NCI-H510A (cell line): ENCODE results near the gene NOTCH4.
"Not testable (repeated sequence)": the region's sequence is repeated elsewhere in the genome, so short reads cannot be mapped to it uniquely, and the experiment has no call there.

Source experiments
- DNase-seq: peaks from one replicate; lab custom pipeline; 2025; lab: John Stamatoyannopoulos, UW

Gene NOTCH4

GRCh38 chr6:32216998-32217397, 6.9 kb downstream of the NOTCH4 start:
- no peak for DNase-seq

- DNase-seq: no peak
These were observed 7.6 kb downstream of the NOTCH4 start for GRCh38 chr6:32216285-32216684.

GRCh38 chr6:32215617-32216016, 8.2 kb downstream of the NOTCH4 start:
- DNase-seq: no peak

- no peak for DNase-seq
These were observed 9.7 kb downstream of the NOTCH4 start for GRCh38 chr6:32214126-32214525.

- no peak for DNase-seq
These were observed 10.2 kb downstream of the NOTCH4 start for GRCh38 chr6:32213649-32214048.

GRCh38 chr6:32212076-32212760, 11.6 kb downstream of the NOTCH4 start:
- no peak for DNase-seq

GRCh38 chr6:32211432-32211831, 12.4 kb downstream of the NOTCH4 start:
- not testable (repeated sequence) for DNase-seq

GRCh38 chr6:32210191-32210601, 13.7 kb downstream of the NOTCH4 start:
- DNase-seq: no peak

GRCh38 chr6:32208996-32209395, 14.9 kb downstream of the NOTCH4 start:
- DNase-seq: no peak

- DNase-seq: no peak
These were observed 19.6 kb downstream of the NOTCH4 start for GRCh38 chr6:32204268-32204715.

GRCh38 chr6:32203426-32204267, 20.2 kb downstream of the NOTCH4 start:
- DNase-seq: no peak

GRCh38 chr6:32202186-32202585, 21.7 kb downstream of the NOTCH4 start:
- no peak for DNase-seq

- DNase-seq: no peak
These were observed 23.0 kb downstream of the NOTCH4 start for GRCh38 chr6:32200711-32201475.

GRCh38 chr6:32198866-32199265, 25.0 kb downstream of the NOTCH4 start:
- DNase-seq: no peak

- no peak for DNase-seq
These were observed 25.5 kb downstream of the NOTCH4 start for GRCh38 chr6:32198345-32198696.

- no peak for DNase-seq
These were observed 26.9 kb downstream of the NOTCH4 start for GRCh38 chr6:32196682-32197616.

- DNase-seq: peak; percentile 88
These were observed 27.8 kb downstream of the NOTCH4 start for GRCh38 chr6:32195902-32196681.

GRCh38 chr6:32195652-32195901, 28.3 kb downstream of the NOTCH4 start:
- DNase-seq: peak; percentile 100

- no peak for DNase-seq
These were observed 28.8 kb downstream of the NOTCH4 start for GRCh38 chr6:32194825-32195651.

- DNase-seq: no peak
These were observed 29.5 kb downstream of the NOTCH4 start for GRCh38 chr6:32194388-32194787.
